ENCODE data around the gene C11orf21.
A peak's percentile ranks its signal among the peaks of the same experiment; 100 is the strongest.

Gene C11orf21

GRCh38 chr11:2308713-2309112 lies 7.0 kb upstream of the C11orf21 start:
- DNase-seq (ENCODE audit: low spot score), result no peak

- no peak for DNase-seq (ENCODE audit: low spot score)
Observed at GRCh38 chr11:2307501-2308331, 6.0 kb upstream of the C11orf21 start.

GRCh38 chr11:2306877-2307500 lies 5.3 kb upstream of the C11orf21 start:
- DNase-seq (ENCODE audit: low spot score), result no peak

- DNase-seq (ENCODE audit: low spot score), result no peak
Observed at GRCh38 chr11:2306452-2306823, 4.7 kb upstream of the C11orf21 start.

- no peak for DNase-seq (ENCODE audit: low spot score)
Observed at GRCh38 chr11:2305788-2306451, 4.2 kb upstream of the C11orf21 start.

GRCh38 chr11:2305140-2305778 lies 3.5 kb upstream of the C11orf21 start:
- peak; percentile 57 for DNase-seq (ENCODE audit: low spot score)

- no peak for DNase-seq (ENCODE audit: low spot score)
Observed at GRCh38 chr11:2304506-2305139, 2.9 kb upstream of the C11orf21 start.

GRCh38 chr11:2303627-2304505 lies 2.1 kb upstream of the C11orf21 start:
- DNase-seq (ENCODE audit: low spot score), result no peak

- no peak for DNase-seq (ENCODE audit: low spot score)
Observed at GRCh38 chr11:2302896-2303626, 1.3 kb upstream of the C11orf21 start.

GRCh38 chr11:2302306-2302895 lies 683 bp upstream of the C11orf21 start:
- no peak for DNase-seq (ENCODE audit: low spot score)

- DNase-seq (ENCODE audit: low spot score), result no peak
Observed at GRCh38 chr11:2300936-2301630, 635 bp downstream of the C11orf21 start.

- DNase-seq (ENCODE audit: low spot score), result no peak
Observed at GRCh38 chr11:2300290-2300935, 1.3 kb downstream of the C11orf21 start.

GRCh38 chr11:2299773-2300172 lies 1.9 kb downstream of the C11orf21 start:
- no peak for DNase-seq (ENCODE audit: low spot score)

- peak; percentile 21 for DNase-seq (ENCODE audit: low spot score)
Observed at GRCh38 chr11:2298795-2299761, 2.6 kb downstream of the C11orf21 start.

GRCh38 chr11:2298131-2298794 lies 3.5 kb downstream of the C11orf21 start:
- no peak for DNase-seq (ENCODE audit: low spot score)

GRCh38 chr11:2297623-2298030 lies 4.1 kb downstream of the C11orf21 start:
- no peak for DNase-seq (ENCODE audit: low spot score)

All from LoVo (cell line).